GM19395 (cell line): ENCODE results near the gene CMPK1.

Source experiments
- ATAC-seq: cut with Tn5 transposase; IDR thresholded peaks from one replicate; pipeline ENCODE4 v1.9.1; 2021; ENCODE audit warnings: mild to moderate bottlenecking, moderate library complexity; ENCODE audit not compliant: unreplicated experiment

The CMPK1 gene

GRCh38 chr1:47393141-47393540, 59.6 kb downstream of the CMPK1 start:
- no peak for ATAC-seq

DNA sequence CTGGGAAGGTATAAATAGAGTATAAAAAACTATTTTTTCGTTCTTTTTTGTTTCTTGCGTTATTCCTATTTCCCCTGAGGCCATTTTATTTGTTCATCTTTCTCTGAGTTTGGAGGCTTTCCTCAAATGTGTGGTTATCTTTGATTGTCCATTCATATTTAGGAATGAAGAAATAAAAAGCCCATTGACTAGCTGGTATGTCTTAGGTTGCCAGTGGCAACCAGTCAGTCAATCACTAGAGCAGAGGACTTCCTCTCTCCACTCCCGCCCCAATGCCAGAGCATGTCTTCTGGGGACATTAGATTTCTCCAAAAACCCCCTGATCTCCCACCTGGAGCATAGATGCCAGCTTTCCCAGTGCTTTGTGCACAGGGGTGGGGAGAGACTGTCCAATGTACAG, 61.8 kb downstream of the CMPK1 start:
- no peak for ATAC-seq

DNA sequence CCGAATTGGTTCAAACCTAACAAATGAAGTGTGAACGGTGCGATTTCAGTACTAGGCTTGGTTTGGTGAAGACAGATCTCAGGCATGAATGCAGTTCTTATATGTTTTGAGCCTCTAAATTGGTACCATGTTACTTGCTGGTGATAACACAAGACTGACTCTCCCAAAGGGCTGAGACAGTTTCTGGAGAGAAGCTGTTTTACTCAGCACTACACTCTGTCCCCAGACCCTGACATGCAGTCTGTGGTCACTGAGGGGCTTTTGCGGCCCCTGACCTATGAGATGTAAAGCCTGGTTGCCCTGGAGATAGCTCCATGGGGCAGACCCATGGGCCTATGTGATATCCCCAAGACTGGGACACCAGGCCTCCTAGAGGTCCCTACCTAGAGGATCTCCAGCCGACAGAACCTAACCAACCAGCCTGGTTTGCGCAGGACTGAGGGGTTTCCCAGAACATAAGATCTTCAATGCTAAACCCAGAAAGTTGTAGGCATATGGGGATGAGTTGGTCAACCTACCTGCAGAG, 63.1 kb downstream of the CMPK1 start:
- no peak for ATAC-seq

DNA sequence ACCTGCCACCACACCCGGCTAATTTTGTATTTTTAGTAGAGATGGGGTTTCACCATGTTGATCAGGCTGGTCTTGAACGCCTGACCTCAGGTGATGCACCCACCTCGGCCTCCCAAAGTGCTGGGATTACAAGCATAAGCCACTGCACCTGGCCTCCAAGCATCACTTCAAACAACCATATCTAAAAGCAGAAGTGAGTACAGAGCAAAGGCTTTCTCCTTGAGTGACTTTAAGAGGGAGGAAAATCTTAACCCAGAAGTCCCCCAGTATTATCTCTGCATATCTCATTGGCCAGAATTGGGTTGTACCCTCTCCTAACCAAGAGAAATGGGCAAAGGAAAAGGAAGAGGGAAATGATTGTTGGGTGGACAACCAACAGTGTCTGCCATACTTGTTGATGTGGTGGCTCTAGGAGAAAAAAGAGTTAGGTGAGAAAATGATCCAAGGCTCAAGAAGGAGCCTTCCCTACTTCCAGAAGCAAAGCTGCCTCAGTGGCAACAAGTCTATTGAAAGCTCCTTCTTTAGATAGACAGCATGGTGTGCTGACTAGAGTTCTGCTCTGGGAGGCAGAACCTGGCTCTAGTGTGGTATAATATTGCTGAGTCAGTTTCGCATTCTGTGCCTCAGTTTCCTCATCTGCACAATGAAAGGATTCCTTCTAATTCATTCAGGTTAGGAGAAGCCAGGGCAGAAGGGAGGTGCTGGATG, 65.7 kb downstream of the CMPK1 start:
- no peak for ATAC-seq

DNA sequence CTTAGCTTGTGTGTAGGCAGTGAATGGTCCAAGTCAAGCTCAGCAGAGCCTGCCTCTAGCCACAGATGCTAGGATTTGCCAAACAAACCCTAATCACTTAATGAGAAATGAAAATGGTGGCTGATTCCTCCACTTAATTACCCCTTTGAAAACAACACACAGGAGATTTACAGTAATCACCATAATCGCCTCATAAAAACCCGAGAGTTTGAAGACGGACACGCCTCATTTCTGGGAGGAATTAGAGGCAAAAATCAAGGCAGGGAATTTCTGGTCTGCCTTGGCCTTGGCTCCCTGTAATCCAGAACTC, 66.2 kb downstream of the CMPK1 start:
- ATAC-seq, result no peak

GRCh38 chr1:47401761-47402160, 68.2 kb downstream of the CMPK1 start:
- ATAC-seq, result no peak

- ATAC-seq, result no peak
Observed at GRCh38 chr1:47402591-47402990, 69.0 kb downstream of the CMPK1 start.

GRCh38 chr1:47403321-47403910, 69.8 kb downstream of the CMPK1 start:
- no peak for ATAC-seq

GRCh38 chr1:47405697-47406096, 72.1 kb downstream of the CMPK1 start:
- no peak for ATAC-seq

- no peak for ATAC-seq
Observed at GRCh38 chr1:47406966-47407365, 73.4 kb downstream of the CMPK1 start.

DNA sequence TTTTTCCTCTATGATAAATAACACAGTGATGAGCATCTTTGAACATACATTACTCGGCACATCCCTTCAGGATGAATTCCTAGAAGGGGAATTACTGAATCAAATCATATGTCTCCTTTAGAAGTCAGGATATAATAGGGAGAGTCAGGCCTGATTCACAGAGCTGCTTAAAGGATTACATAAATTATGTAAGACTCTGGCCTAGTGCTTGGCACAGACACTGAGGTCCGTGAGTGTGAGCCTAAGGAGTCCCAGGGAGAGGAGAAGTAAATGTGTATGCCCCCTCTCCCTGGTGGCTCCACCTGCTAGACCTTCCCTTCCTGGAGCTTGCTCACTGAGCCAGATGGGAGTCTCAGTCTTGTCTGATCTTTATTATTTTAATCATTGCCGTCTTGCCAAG, 73.9 kb downstream of the CMPK1 start:
- ATAC-seq, result no peak

- ATAC-seq, result no peak
Observed at GRCh38 chr1:47409311-47410067, 75.9 kb downstream of the CMPK1 start.

GRCh38 chr1:47410068-47410455, 76.5 kb downstream of the CMPK1 start:
- ATAC-seq, result no peak

- no peak for ATAC-seq
Observed at GRCh38 chr1:47411436-47411835, 77.8 kb downstream of the CMPK1 start.

DNA sequence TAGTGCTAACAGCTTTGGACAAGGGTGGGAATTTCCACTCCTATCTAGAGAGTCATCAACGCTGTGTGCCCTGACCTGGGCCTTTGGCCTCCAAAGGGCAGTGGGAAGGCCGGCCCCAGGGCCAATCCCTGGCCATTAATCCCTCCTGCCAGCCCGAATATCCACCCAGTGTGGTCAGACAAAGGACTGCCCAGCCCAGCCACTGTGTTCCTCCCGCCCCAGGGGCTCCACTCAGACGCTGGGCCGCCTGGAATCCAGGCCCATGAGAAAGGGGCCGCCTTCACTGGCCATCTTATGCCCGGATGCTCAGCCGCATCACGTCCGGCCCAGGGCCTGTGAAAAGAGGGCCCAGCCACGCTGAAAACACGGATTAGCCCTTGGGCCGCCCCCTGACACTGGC, 78.8 kb downstream of the CMPK1 start:
- ATAC-seq, result no peak

DNA sequence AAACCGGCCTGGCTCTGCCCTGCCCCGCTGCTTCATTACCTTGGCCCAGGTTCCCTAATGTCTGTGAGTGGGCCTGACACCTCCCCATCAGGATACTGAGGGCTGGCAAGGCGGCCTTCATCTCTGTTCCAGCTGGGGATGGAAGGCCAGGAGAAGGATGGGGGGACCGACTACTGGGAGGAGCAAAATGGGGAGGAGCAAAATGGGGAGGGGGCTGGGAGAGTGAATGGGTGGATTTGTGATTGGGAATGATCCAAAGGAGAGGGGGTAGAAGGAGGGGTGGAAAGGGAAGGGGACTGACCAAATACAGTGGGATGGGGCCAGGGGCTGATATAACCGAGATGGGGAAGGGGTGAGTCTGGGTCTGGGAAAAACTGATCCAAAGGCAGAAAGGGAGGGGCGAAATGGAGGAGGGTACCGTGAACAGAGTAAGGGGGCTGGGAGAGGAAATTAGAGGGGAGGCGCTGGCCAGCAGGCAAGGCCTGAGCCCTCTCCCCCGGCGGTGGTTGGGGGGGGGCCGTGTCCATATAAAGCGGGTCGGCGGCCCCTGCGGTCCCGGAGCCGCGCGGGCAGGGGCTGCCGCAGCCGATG, 82.2 kb downstream of the CMPK1 start, which contains the start of gene FOXE3:
TSS of gene FOXE3 (plus strand) at position 558 of the 591 bp plus-strand sequence. CDS start at position 589, 31 bp downstream.
- ATAC-seq, result no peak

GRCh38 chr1:47416319-47417169, 83.0 kb downstream of the CMPK1 start:
- no peak for ATAC-seq

- ATAC-seq, result no peak
Observed at GRCh38 chr1:47417170-47418044, 83.8 kb downstream of the CMPK1 start.

DNA sequence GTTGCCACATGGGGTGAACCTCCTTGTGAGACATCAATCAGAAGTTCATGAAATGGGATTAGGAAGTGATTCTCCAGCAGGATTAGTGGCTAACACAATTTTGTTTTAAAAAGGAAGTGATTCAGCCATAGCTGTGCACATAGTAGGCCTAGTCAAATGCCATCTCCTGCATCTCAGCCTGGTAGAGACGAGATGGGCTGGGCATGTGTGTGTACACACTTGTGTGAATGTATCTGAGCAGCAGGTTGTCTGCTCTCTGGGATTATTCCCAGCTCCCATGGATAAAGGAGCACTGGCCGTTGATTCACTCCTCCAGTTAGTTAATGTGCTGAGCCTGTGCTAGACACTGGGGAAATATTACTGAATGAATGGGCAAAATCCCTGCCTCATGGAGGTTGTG, 84.5 kb downstream of the CMPK1 start:
- ATAC-seq, result no peak
